ENCODE data around the gene CLEC3A. TPM values are rescaled to one million over a fixed set of nuclear protein-coding genes. Genes with fewer than 3 reads are reported as not detected.
"Not testable (repeated sequence)": the region's sequence is repeated elsewhere in the genome, so short reads cannot be mapped to it uniquely, and the experiment has no call there.

CLEC3A gene
- total RNA-seq, 2 experiments from 2014 or later: not detected

DNA sequence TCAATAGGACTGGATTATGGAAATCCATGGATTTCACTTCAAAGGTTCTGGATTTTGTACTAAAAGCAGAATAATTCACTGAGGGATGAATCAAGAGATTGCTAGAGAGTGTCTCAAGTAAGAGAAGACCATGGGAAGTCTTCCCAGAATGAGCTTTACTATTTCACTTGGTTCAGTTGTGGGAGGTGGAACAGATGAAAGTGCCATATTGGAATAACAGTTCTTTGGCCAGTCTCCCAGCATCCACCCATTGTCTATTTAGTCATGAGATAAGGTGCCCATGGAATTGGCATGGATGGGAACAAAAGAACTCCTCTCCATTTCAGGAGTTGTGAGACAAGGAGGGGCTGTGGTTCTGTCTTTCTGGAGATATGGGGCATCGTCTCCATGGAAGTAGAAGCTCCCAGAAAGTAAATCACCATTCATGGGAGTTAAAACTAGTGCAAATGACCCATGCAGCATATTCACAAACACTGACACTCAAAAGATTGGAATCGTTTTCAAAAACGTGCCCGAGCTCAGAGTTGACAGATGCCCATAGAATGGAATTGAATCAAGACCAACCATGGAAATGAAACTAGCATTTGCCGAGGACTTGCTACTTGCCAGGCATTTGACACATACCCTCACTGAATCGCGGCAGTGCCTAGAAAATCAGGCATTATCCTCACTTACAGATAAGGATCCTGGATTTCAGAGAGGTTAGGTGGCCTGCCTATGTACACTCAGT is 36.2 kb upstream of the CLEC3A start:
- H3K4me3 Mint-ChIP-seq: no peak overlapping the region
- ChIA-PET POLR2A (no interaction called here), CTCF (interaction anchor here (3.1 kb wide), 1 partner anchor 17 kb away, joined by 10 read pairs; no protein-coding TSS in a partner anchor)
- H3K36me3 Mint-ChIP-seq (ENCODE audit: low read depth): no peaks in the 10 kb centered on the region
- H3K9me3 Mint-ChIP-seq: no peaks in the 10 kb centered on the region
- intact Hi-C loops (cut with micrococcal nuclease): no loop called here
- H3K27ac Mint-ChIP-seq: no peak overlapping the region
- TF ChIP-seq, protein P1, sequence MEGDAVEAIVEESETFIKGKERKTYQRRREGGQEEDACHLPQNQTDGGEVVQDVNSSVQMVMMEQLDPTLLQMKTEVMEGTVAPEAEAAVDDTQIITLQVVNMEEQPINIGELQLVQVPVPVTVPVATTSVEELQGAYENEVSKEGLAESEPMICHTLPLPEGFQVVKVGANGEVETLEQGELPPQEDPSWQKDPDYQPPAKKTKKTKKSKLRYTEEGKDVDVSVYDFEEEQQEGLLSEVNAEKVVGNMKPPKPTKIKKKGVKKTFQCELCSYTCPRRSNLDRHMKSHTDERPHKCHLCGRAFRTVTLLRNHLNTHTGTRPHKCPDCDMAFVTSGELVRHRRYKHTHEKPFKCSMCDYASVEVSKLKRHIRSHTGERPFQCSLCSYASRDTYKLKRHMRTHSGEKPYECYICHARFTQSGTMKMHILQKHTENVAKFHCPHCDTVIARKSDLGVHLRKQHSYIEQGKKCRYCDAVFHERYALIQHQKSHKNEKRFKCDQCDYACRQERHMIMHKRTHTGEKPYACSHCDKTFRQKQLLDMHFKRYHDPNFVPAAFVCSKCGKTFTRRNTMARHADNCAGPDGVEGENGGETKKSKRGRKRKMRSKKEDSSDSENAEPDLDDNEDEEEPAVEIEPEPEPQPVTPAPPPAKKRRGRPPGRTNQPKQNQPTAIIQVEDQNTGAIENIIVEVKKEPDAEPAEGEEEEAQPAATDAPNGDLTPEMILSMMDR (IDR thresholded peaks at IDR 0.05): no peak
- no peaks in the 10 kb centered on the region for H3K4me1 Mint-ChIP-seq (ENCODE audit: low read depth)
- ATAC-seq: no peak
- no peak for DNase-seq
- peaks cover 1% of the 10 kb centered on the region for H3K27me3 Mint-ChIP-seq

DNA sequence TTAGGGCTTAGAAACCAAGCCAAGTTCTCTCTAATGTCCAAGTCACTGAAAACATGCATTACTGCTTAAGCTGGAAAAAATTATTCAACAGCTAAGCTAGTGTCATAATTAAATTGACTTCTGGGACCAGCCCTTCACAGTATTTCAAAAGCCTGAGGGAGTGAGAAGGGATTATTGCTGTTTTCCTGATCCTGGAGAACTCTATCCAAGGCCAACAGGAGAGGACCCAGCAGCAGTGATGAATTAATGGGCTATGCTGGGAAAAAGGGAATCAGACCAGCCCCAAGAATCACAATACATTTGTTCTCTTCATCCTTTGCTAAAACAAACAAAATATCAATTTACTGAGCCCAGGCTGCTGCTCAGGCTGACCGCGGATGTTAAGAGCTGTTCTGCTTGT is 34.5 kb upstream of the CLEC3A start:
- DNase-seq: no peak
- no peaks in the 10 kb centered on the region for H3K36me3 Mint-ChIP-seq (ENCODE audit: low read depth)
- H3K27ac Mint-ChIP-seq: no peak overlapping the region
- ATAC-seq: no peak
- no peak overlapping the region for H3K4me3 Mint-ChIP-seq
- TF ChIP-seq, protein P1 (IDR thresholded peaks at IDR 0.05): no peak
- intact Hi-C loops (cut with micrococcal nuclease): no loop called here
- CTCF ChIA-PET: interaction anchor here (3.1 kb wide), 1 partner anchor 15 kb away, joined by 10 read pairs; no protein-coding TSS in a partner anchor
- POLR2A ChIA-PET: no interaction called here
- H3K4me1 Mint-ChIP-seq (ENCODE audit: low read depth): no peaks in the 10 kb centered on the region
- no peaks in the 10 kb centered on the region for H3K9me3 Mint-ChIP-seq
- H3K27me3 Mint-ChIP-seq: peaks cover 4% of the 10 kb centered on the region

DNA sequence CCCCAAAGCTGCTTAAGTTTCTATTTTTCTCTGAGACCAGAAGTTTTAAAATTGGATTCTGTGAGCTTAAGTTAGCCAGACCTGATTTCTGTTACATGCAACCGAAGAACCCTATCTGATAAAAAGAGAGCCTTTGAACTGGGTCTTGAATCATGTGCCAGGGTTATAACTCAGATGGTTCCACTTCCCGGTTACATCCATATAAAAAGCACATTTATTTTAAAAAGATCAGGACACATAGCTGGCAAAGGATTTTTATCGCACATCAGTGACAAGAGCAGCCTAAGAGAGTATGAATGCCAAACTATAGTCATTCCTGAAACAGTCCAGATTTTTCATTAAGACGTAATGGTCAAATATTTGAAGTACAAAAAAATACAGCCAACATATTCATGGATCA is 32.5 kb upstream of the CLEC3A start:
- H3K4me1 Mint-ChIP-seq (ENCODE audit: low read depth): no peaks in the 10 kb centered on the region
- no peak overlapping the region for H3K27ac Mint-ChIP-seq
- H3K27me3 Mint-ChIP-seq: peaks cover 4% of the 10 kb centered on the region
- intact Hi-C loops (cut with micrococcal nuclease): no loop called here
- ATAC-seq (no peak), DNase-seq (no peak)
- TF ChIP-seq, protein P1 (IDR thresholded peaks at IDR 0.05): no peak
- ChIA-PET POLR2A (no interaction called here), CTCF (interaction anchor here (1.0 kb wide), 1 partner anchor 13 kb away, joined by 5 read pairs; no protein-coding TSS in a partner anchor)
- no peaks in the 10 kb centered on the region for H3K36me3 Mint-ChIP-seq (ENCODE audit: low read depth)
- H3K4me3 Mint-ChIP-seq: no peak overlapping the region
- no peaks in the 10 kb centered on the region for H3K9me3 Mint-ChIP-seq

DNA sequence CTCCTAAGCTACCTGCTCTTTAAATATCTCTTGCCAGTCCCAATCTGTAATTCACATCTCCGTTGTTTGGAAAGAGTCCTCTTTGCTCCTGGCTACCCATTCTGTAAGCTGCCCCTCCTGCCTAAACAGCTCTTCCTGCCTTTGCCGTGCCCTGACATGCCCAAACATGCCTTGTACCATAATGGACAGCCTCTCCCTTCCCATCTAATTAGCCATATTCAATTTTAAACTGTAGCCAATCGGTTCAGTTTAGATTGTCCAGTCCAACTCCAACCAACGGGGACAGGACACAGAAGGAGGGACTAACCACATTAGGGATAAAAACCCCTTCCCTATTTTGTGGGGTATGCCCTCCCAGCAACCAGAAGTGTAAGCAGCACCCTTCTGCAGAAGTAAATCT is 30.6 kb upstream of the CLEC3A start:
- Mint-ChIP-seq H3K36me3 (ENCODE audit: low read depth) (no peaks in the 10 kb centered on the region), H3K4me1 (ENCODE audit: low read depth) (no peaks in the 10 kb centered on the region), H3K27me3 (peaks cover 4% of the 10 kb centered on the region), H3K9me3 (peaks cover 2% of the 10 kb centered on the region), H3K27ac (no peak overlapping the region), H3K4me3 (no peak overlapping the region)
- intact Hi-C loops (cut with micrococcal nuclease): no loop called here
- ATAC-seq: no peak
- CTCF ChIA-PET: interaction anchor here (2.9 kb wide), 1 partner anchor 11 kb away, joined by 16 read pairs; no protein-coding TSS in a partner anchor
- TF ChIP-seq, protein P1 (IDR thresholded peaks at IDR 0.05): no peak
- POLR2A ChIA-PET: no interaction called here
- no peak for DNase-seq

DNA sequence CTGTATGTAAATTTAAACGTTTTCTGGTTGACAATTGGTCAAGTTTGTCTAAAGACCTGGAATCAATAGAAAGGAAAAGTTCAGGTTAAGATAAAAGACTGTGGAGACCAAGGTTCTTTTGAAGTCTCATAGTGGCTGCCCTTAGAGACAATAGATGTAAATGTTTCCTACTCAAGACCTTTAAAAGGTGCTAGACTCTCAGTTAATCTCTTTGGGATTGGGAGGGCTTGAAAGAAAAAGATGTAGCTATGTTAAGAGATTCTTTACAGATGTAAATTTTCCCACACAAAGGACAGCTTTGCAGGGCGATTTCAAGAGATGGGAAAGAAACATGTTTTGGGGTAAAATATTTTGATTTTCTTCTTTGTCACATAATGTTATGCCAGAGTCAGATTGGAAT is 30.0 kb upstream of the CLEC3A start:
- H3K4me3 Mint-ChIP-seq; H3K36me3 Mint-ChIP-seq (ENCODE audit: low read depth); H3K9me3 Mint-ChIP-seq; DNase-seq; H3K4me1 Mint-ChIP-seq (ENCODE audit: low read depth); H3K27me3 Mint-ChIP-seq; intact Hi-C loops (cut with micrococcal nuclease); H3K27ac Mint-ChIP-seq; ATAC-seq; POLR2A ChIA-PET: not testable (repeated sequence)
- CTCF ChIA-PET: interaction anchor here (2.9 kb wide), 1 partner anchor 10 kb away, joined by 16 read pairs; no protein-coding TSS in a partner anchor

All from activated CD8-positive, alpha-beta T cell treated with anti-CD3 and anti-CD28 coated beads for 36 hours (primary cell).